ENCODE data around the gene LRBA.

Gene LRBA

GRCh38 chr4:151015459-151016347, 619 bp upstream of the LRBA start:
- TF ChIP-seq, protein P1, sequence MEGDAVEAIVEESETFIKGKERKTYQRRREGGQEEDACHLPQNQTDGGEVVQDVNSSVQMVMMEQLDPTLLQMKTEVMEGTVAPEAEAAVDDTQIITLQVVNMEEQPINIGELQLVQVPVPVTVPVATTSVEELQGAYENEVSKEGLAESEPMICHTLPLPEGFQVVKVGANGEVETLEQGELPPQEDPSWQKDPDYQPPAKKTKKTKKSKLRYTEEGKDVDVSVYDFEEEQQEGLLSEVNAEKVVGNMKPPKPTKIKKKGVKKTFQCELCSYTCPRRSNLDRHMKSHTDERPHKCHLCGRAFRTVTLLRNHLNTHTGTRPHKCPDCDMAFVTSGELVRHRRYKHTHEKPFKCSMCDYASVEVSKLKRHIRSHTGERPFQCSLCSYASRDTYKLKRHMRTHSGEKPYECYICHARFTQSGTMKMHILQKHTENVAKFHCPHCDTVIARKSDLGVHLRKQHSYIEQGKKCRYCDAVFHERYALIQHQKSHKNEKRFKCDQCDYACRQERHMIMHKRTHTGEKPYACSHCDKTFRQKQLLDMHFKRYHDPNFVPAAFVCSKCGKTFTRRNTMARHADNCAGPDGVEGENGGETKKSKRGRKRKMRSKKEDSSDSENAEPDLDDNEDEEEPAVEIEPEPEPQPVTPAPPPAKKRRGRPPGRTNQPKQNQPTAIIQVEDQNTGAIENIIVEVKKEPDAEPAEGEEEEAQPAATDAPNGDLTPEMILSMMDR (IDR thresholded peaks at IDR 0.05; ENCODE audit: borderline replicate concordance, control extremely low read depth, extremely low read depth, insufficient read depth, missing control alignments): no peak
- in situ Hi-C loops (cut with MboI; ENCODE audit: low sequenced_read_pairs, unreplicated experiment): no loop called here
- peak; percentile 90 for DNase-seq (ENCODE audit: low spot score)

GRCh38 chr4:151013944-151014343, 1.1 kb downstream of the LRBA start:
- DNase-seq (ENCODE audit: low spot score): no peak

GRCh38 chr4:151013491-151013890, 1.6 kb downstream of the LRBA start:
- TF ChIP-seq, protein P1 (IDR thresholded peaks at IDR 0.05; ENCODE audit: borderline replicate concordance, control extremely low read depth, extremely low read depth, insufficient read depth, missing control alignments): no peak
- in situ Hi-C loops (cut with MboI; ENCODE audit: low sequenced_read_pairs, unreplicated experiment): no loop called here
- no peak for DNase-seq (ENCODE audit: low spot score)

More at GRCh38 chr4:151013944-151014343, 1.1 kb downstream of the LRBA start:
- in situ Hi-C loops (cut with MboI; ENCODE audit: low sequenced_read_pairs, unreplicated experiment): no loop called here
- TF ChIP-seq, protein P1 (IDR thresholded peaks at IDR 0.05; ENCODE audit: borderline replicate concordance, control extremely low read depth, extremely low read depth, insufficient read depth, missing control alignments): no peak

DNA sequence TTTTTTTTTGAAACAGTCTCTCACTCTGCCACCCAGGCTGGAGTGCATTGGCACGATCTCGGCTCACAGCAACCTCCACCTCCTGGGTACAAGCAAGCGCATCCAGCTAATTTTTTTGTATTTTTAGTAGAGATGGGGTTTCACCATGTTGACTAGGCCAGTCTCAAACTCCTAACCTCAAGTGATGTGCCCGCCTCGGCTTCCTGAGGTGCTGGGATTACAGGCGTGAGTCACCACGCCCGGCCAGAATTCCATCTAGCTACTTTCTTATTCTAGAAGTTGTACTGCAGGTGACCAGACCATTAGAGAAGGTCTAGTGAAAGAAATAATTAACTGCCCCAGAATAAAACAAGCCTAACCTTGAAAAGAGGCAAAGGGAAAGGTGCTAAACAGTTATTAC, 2.3 kb downstream of the LRBA start:
- TF ChIP-seq, protein P1 (IDR thresholded peaks at IDR 0.05; ENCODE audit: borderline replicate concordance, control extremely low read depth, extremely low read depth, insufficient read depth, missing control alignments): no peak
- DNase-seq (ENCODE audit: low spot score): no peak
- in situ Hi-C loops (cut with MboI; ENCODE audit: low sequenced_read_pairs, unreplicated experiment): no loop called here

GRCh38 chr4:151012376-151012775, 2.7 kb downstream of the LRBA start:
- TF ChIP-seq, protein P1 (IDR thresholded peaks at IDR 0.05; ENCODE audit: borderline replicate concordance, control extremely low read depth, extremely low read depth, insufficient read depth, missing control alignments): no peak
- in situ Hi-C loops (cut with MboI; ENCODE audit: low sequenced_read_pairs, unreplicated experiment): no loop called here
- no peak for DNase-seq (ENCODE audit: low spot score)

- TF ChIP-seq, protein P1 (IDR thresholded peaks at IDR 0.05; ENCODE audit: borderline replicate concordance, control extremely low read depth, extremely low read depth, insufficient read depth, missing control alignments): no peak
- no peak for DNase-seq (ENCODE audit: low spot score)
- in situ Hi-C loops (cut with MboI; ENCODE audit: low sequenced_read_pairs, unreplicated experiment): no loop called here
Measured at GRCh38 chr4:151004222-151004621, 10.9 kb downstream of the LRBA start.
